OCI-LY1 (cell line): ENCODE data around the gene TINAG.

Experiments used
- H2AFZ ChIP-seq: fragments of 200-600 bp; sonication (generic), shearing (Covaris generic); 2 replicates; pipeline ENCODE4 v1.6.0; 2014; ENCODE audit warnings: antibody characterized with exemption, mild to moderate bottlenecking, low read length
- H3F3A ChIP-seq: fragments of 200-600 bp; sonication (generic), shearing (Covaris generic); 2 replicates; pipeline ENCODE4 v1.6.0; 2014; ENCODE audit warnings: mild to moderate bottlenecking, antibody characterized with exemption, low read length, moderate library complexity; ENCODE audit not compliant: insufficient read depth
- H3K27ac ChIP-seq: fragments of 200-600 bp; sonication (generic); 2 replicates; pipeline ENCODE4 v1.5.1; 2014; ENCODE audit warnings: low read length, mixed run types, mild to moderate bottlenecking, low read depth; ENCODE audit not compliant: poor library complexity, severe bottlenecking
- H3K27me3 ChIP-seq: fragments of 200-600 bp; sonication (generic); 2 replicates; pipeline ENCODE4 v1.6.0; 2014; ENCODE audit warnings: antibody characterized with exemption, mild to moderate bottlenecking, low read length, moderate library complexity; ENCODE audit not compliant: insufficient read depth
- H3K36me3 ChIP-seq: fragments of 200-600 bp; sonication (generic); 2 replicates; pipeline ENCODE4 v1.6.1; 2014; ENCODE audit warnings: mild to moderate bottlenecking, antibody characterized with exemption, low read length, moderate library complexity, mixed read lengths; ENCODE audit not compliant: insufficient read depth
- H3K4me1 ChIP-seq: fragments of 200-600 bp; sonication (generic); 2 replicates; pipeline ENCODE4 v1.5.1; 2014; ENCODE audit warnings: mild to moderate bottlenecking, low read length, moderate library complexity; ENCODE audit not compliant: insufficient read depth, severe bottlenecking
- H3K4me2 ChIP-seq: fragments of 200-600 bp; sonication (generic), shearing (Covaris generic); 2 replicates; pipeline ENCODE4 v1.6.1; 2014; ENCODE audit warnings: low read length
- H3K4me3 ChIP-seq: fragments of 200-600 bp; sonication (generic); 2 replicates; pipeline ENCODE4 v1.5.1; 2014; ENCODE audit warnings: low read length, low read depth, mild to moderate bottlenecking, mixed read lengths; ENCODE audit not compliant: poor library complexity, severe bottlenecking
- H3K79me2 ChIP-seq: fragments of 200-600 bp; shearing (Covaris generic); 2 replicates; pipeline ENCODE4 v1.6.1; 2016; ENCODE audit warnings: mixed run types, low read length, mixed read lengths; ENCODE audit not compliant: insufficient read depth
- H3K9ac ChIP-seq: fragments of 200-600 bp; sonication (generic), shearing (Covaris generic); 2 replicates; pipeline ENCODE4 v1.6.1; 2014; ENCODE audit warnings: mild to moderate bottlenecking, low read length, mixed read lengths
- H3K9me2 ChIP-seq: fragments of 200-600 bp; sonication (generic), shearing (Covaris generic); 2 replicates; pipeline ENCODE4 v1.6.1; 2014; ENCODE audit warnings: low read depth, mild to moderate bottlenecking, low read length, mixed read lengths
- H3K9me3 ChIP-seq: fragments of 200-600 bp; shearing (Covaris generic); 2 replicates; pipeline ENCODE4 v1.6.1; 2014; ENCODE audit warnings: low read length, mixed read lengths
- H4K20me1 ChIP-seq: fragments of 200-600 bp; sonication (generic), shearing (Covaris generic); 2 replicates; pipeline ENCODE4 v1.6.0; 2016; ENCODE audit warnings: mild to moderate bottlenecking, low read length; ENCODE audit not compliant: insufficient read depth
- EZH2 ChIP-seq: fragments of 200-600 bp; sonication (generic), shearing (Covaris generic); IDR thresholded peaks from 2 replicates; pipeline ENCODE4 v1.8.0; 2017; ENCODE audit warnings: borderline replicate concordance, mixed run types, mild to moderate bottlenecking, antibody characterized with exemption, low read length, moderate library complexity, mixed read lengths
- TF ChIP-seq, protein P1 (sequence below): fragments of 200-600 bp; sonication (generic), shearing (Covaris generic); IDR thresholded peaks from 2 replicates; pipeline ENCODE4 v1.5.1; 2017; ENCODE audit warnings: mild to moderate bottlenecking, antibody characterized with exemption, low read length, moderate library complexity, mixed read lengths

The TINAG gene

DNA sequence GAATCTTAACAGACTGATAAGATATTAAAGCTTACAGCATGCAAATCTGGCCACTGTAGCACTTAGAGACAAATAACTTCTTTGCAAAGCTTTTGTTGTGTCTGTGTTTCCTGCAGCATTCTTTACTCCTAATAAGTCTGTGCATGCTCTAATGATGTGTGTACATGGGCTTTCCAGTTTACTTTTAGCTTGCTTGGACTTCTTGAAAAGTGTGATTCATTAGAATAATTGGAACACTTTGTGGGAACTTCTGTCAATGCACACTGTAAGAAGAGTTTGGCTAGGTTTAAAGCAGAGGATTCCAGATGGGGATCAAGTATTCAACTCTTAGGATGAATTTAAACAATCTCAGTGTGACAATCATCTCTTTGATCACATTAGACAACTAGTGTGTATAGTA, 22.1 kb upstream of the TINAG start:
- H4K20me1 ChIP-seq, result no peaks in the 10 kb centered on the region
- no peaks in the 10 kb centered on the region for H3K27me3 ChIP-seq
- no peak overlapping the region for H3K4me3 ChIP-seq
- TF ChIP-seq EZH2, result no peak
- TF ChIP-seq, protein P1, sequence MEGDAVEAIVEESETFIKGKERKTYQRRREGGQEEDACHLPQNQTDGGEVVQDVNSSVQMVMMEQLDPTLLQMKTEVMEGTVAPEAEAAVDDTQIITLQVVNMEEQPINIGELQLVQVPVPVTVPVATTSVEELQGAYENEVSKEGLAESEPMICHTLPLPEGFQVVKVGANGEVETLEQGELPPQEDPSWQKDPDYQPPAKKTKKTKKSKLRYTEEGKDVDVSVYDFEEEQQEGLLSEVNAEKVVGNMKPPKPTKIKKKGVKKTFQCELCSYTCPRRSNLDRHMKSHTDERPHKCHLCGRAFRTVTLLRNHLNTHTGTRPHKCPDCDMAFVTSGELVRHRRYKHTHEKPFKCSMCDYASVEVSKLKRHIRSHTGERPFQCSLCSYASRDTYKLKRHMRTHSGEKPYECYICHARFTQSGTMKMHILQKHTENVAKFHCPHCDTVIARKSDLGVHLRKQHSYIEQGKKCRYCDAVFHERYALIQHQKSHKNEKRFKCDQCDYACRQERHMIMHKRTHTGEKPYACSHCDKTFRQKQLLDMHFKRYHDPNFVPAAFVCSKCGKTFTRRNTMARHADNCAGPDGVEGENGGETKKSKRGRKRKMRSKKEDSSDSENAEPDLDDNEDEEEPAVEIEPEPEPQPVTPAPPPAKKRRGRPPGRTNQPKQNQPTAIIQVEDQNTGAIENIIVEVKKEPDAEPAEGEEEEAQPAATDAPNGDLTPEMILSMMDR, result no peak
- no peaks in the 10 kb centered on the region for H3K79me2 ChIP-seq
- H2AFZ ChIP-seq, result no peak overlapping the region
- H3F3A ChIP-seq, result no peaks in the 10 kb centered on the region
- no peaks in the 10 kb centered on the region for H3K4me1 ChIP-seq
- H3K9me2 ChIP-seq, result no peaks in the 10 kb centered on the region
- no peak overlapping the region for H3K27ac ChIP-seq
- no peak overlapping the region for H3K9ac ChIP-seq
- H3K4me2 ChIP-seq, result no peak overlapping the region
- H3K36me3 ChIP-seq, result no peaks in the 10 kb centered on the region
- no peaks in the 10 kb centered on the region for H3K9me3 ChIP-seq

DNA sequence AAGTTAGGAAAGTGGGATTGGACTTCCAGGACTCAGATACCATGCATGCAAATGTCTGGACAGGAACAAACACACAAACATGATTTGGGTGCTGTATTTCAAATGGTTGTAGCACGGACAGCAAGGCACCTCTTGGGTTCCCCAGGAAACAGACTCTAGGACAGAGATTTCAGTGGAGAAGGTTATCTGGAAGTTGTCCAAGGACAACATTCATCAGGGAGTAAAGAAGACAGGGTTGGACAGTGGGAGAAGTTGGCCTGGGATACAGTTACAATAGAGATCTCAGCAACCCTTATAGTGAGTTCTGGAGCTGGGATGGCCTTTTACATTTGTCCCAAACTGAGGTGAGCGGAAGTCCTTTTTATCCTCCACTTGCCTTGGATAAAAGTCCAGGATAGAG, 19.8 kb upstream of the TINAG start:
- Histone ChIP-seq H4K20me1 (no peaks in the 10 kb centered on the region), H3K9me2 (no peaks in the 10 kb centered on the region), H3K9me3 (no peaks in the 10 kb centered on the region), H3K27me3 (no peaks in the 10 kb centered on the region), H3K4me2 (no peak overlapping the region), H2AFZ (no peak overlapping the region), H3K9ac (no peak overlapping the region), H3K36me3 (no peaks in the 10 kb centered on the region), H3K27ac (no peak overlapping the region), H3F3A (no peaks in the 10 kb centered on the region), H3K4me3 (no peak overlapping the region), H3K79me2 (no peaks in the 10 kb centered on the region), H3K4me1 (no peaks in the 10 kb centered on the region)
- no peak for TF ChIP-seq EZH2
- TF ChIP-seq, protein P1, result no peak

DNA sequence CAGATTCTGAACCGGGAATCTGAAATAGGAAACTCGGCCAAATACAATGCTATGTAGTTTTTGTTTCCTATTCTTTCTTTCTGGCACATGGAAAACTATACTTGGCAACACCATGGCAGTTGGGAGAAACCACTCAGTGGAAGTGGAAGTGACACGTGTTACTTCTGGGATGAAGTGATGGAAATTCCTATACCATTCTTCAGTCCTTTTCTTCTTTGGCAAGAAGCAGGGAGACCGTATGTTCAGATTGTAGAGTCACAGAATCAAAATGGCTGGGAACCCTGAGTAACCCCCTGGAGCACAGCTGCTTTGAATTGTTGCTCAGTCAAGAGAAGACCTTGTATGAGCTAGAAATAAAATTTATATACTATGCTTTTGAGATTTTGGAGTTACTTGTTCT, 18.8 kb upstream of the TINAG start:
- Histone ChIP-seq H2AFZ (no peak overlapping the region), H3K27ac (no peak overlapping the region), H3K9me2 (no peaks in the 10 kb centered on the region), H3K27me3 (no peaks in the 10 kb centered on the region), H3K4me2 (no peak overlapping the region), H3K36me3 (no peaks in the 10 kb centered on the region), H3F3A (no peaks in the 10 kb centered on the region), H3K9ac (no peak overlapping the region), H3K4me1 (no peaks in the 10 kb centered on the region), H4K20me1 (no peaks in the 10 kb centered on the region), H3K4me3 (no peak overlapping the region), H3K9me3 (no peaks in the 10 kb centered on the region), H3K79me2 (no peaks in the 10 kb centered on the region)
- TF ChIP-seq EZH2, result no peak
- TF ChIP-seq, protein P1, result no peak
